HG03060 (cell line): ENCODE results near the gene CACUL1.
"Not testable (repeated sequence)": the region's sequence is repeated elsewhere in the genome, so short reads cannot be mapped to it uniquely, and the experiment has no call there.

Experiments
- ATAC-seq: cut with Tn5 transposase; IDR thresholded peaks from one replicate; pipeline ENCODE4 v1.9.1; 2021; ENCODE audit warnings: low read depth, moderate number of reproducible peaks; ENCODE audit not compliant: unreplicated experiment

The CACUL1 gene

GRCh38 chr10:118754556-118755423 is at the start of gene CACUL1:
TSS of gene CACUL1 (minus strand) at chr10:118754970. CDS start at chr10:118754762, 208 bp downstream.
- ATAC-seq = peak; percentile 93

GRCh38 chr10:118804262-118804773 is 49.5 kb upstream of the CACUL1 start:
- ATAC-seq = no peak

- ATAC-seq = no peak
Observed at GRCh38 chr10:118802126-118802793, 47.5 kb upstream of the CACUL1 start.

- no peak for ATAC-seq
Observed at GRCh38 chr10:118800920-118801319, 46.1 kb upstream of the CACUL1 start.

- ATAC-seq = no peak
Observed at GRCh38 chr10:118799777-118800176, 45.0 kb upstream of the CACUL1 start.

- no peak for ATAC-seq
Observed at GRCh38 chr10:118798231-118798662, 43.5 kb upstream of the CACUL1 start.

GRCh38 chr10:118794971-118795370 is 40.2 kb upstream of the CACUL1 start:
- ATAC-seq = not testable (repeated sequence)

- no peak for ATAC-seq
Observed at GRCh38 chr10:118793545-118793944, 38.8 kb upstream of the CACUL1 start.

GRCh38 chr10:118792526-118792925 is 37.8 kb upstream of the CACUL1 start:
- ATAC-seq = no peak

- ATAC-seq = no peak
Observed at GRCh38 chr10:118790058-118790457, 35.3 kb upstream of the CACUL1 start.

GRCh38 chr10:118785551-118785950 is 30.8 kb upstream of the CACUL1 start:
- no peak for ATAC-seq

GRCh38 chr10:118783776-118784545 is 29.2 kb upstream of the CACUL1 start:
- no peak for ATAC-seq

- not testable (repeated sequence) for ATAC-seq
Observed at GRCh38 chr10:118782916-118783465, 28.2 kb upstream of the CACUL1 start.

GRCh38 chr10:118781541-118781940 is 26.8 kb upstream of the CACUL1 start:
- no peak for ATAC-seq

- ATAC-seq = no peak
Observed at GRCh38 chr10:118778727-118779126, 24.0 kb upstream of the CACUL1 start.

GRCh38 chr10:118776960-118777359 is 22.2 kb upstream of the CACUL1 start:
- ATAC-seq = no peak

GRCh38 chr10:118776033-118776432 is 21.3 kb upstream of the CACUL1 start:
- no peak for ATAC-seq

GRCh38 chr10:118775478-118775877 is 20.7 kb upstream of the CACUL1 start:
- ATAC-seq = no peak

GRCh38 chr10:118773041-118773440 is 18.3 kb upstream of the CACUL1 start:
- no peak for ATAC-seq

GRCh38 chr10:118771976-118772375 is 17.2 kb upstream of the CACUL1 start:
- ATAC-seq = no peak
